ENCODE data around the gene PEX11G.

GRCh38 chr19:7492558-7492957 is 3.7 kb upstream of the PEX11G start:
- no peak for TF ChIP-seq CTCF (IDR thresholded peaks at IDR 0.05)
- TF ChIP-seq POLR2A (IDR thresholded peaks at IDR 0.05): no peak
- TF ChIP-seq POLR2AphosphoS5 (IDR thresholded peaks at IDR 0.05): no peak
